H7 (cell line): ENCODE measurements around the gene GSE1. TPM values are rescaled to one million over a fixed set of nuclear protein-coding genes. Genes with fewer than 3 reads are reported as not detected.

Experiments used
- DNase-seq: peaks from one replicate; pipeline ENCODE4 v3.0.0; 2012
- H3K27me3 ChIP-seq: 2 replicates; pipeline ENCODE4 v1.6.0; 2011; ENCODE audit warnings: mild to moderate bottlenecking, low read length; ENCODE audit not compliant: control insufficient read depth, insufficient read depth
- H3K36me3 ChIP-seq: replicated peaks from 2 replicates; pipeline ENCODE4 v1.5.1; 2011; ENCODE audit warnings: low read length; ENCODE audit not compliant: control insufficient read depth, insufficient read depth
- H3K4me3 ChIP-seq: 2 replicates; pipeline ENCODE4 v1.5.1; 2011; ENCODE audit warnings: low read depth, mild to moderate bottlenecking, control low read depth, low read length, moderate library complexity; ENCODE audit not compliant: insufficient read depth
- total RNA-seq: library from RNA; depleted of rRNA; stranded (reverse); fragments of >200 nt; shearing (Covaris generic); gene quantifications from 2 replicates; pipeline ENCODE4 v1.2.3, GENCODE V29; 2014

GSE1 gene
- total RNA-seq, 1 experiment from 2014 or later: 52.5 TPM

DNA sequence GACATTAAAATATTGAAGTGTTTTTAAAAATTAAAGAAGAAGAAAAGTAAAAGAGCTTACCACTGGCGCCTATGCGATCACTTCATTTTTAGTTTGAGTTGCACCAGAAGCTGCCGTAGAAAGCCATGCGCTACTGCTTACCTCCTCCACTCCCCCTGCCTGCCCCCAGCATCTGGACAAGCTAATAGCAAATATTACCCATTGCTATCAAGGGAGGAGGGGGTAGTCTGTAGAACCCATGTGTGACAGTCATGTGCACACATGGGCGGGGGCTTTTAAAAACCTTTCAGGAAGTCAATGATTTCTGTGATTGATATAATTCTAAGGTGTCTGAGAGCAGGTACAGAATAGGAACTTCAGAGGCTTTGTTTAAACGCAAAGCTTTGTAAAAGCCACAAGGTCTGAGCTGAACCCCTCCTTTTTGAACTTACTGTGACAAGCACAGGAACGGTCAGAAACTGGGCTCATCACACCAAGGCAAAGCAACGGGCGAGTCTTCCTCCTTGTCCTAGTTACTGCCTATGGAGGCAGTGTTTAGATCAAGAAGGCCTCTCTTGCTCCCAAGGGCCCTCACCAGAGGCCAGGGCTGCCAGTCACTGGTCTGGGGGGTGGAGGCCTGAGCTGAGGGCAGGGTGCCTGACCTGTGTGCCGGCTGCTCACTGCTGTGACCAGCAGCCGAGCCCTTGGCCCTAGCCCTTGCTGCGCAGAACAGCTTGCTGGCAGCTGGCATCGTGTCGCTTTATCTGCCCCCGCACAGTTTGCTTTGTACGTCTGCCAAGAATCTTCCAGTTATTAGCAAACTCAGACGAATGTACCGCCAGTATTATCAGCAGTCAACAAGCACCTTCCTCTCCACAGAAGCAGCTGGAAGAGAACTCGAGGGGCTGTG is 60.7 kb downstream of the GSE1 start:
- Histone ChIP-seq H3K27me3 (no peaks in the 10 kb centered on the region), H3K36me3 (peaks cover 45% of the 10 kb centered on the region), H3K4me3 (no peak overlapping the region)
- peak; percentile 31 for DNase-seq

DNA sequence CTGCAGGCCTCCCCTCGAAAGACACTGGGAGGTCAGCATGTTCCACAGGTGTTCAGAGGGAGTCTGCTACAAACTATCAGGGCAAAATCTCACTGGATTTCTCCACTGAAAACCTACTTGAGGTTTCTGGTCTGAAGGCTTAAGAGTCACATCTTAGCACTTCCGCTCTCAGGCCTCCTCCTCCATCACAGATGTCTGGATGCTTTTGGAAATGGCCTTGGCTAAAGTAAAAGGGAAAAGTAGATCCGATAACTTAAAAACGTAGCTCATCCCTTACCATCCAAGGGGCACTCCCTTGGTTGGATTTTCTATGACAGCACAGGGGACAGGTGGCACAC is 61.3 kb downstream of the GSE1 start:
- H3K4me3 ChIP-seq: no peak overlapping the region
- peaks cover 44% of the 10 kb centered on the region for H3K36me3 ChIP-seq
- peak; percentile 8 for DNase-seq
- H3K27me3 ChIP-seq: no peaks in the 10 kb centered on the region

DNA sequence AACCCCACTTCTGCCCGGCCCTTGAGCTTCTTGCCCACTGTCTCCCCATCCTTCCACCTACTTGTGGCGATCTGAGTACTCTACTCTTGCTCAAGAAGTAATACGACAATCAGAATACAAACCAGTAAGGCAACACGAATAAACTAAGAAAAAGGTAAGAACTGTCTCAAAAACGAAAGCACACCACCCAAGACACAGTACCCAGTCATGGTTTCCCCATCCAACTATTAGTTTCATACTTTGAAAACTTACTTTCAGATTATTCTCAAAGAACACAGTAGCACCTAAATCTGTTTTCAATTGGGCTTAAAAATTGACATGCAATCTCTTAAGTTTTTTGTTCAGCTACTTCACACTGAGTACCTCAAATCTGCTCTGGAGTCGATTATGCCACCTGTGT is 61.7 kb downstream of the GSE1 start:
- peaks cover 42% of the 10 kb centered on the region for H3K36me3 ChIP-seq
- peak; percentile 9 for DNase-seq
- no peaks in the 10 kb centered on the region for H3K27me3 ChIP-seq
- H3K4me3 ChIP-seq: no peak overlapping the region

DNA sequence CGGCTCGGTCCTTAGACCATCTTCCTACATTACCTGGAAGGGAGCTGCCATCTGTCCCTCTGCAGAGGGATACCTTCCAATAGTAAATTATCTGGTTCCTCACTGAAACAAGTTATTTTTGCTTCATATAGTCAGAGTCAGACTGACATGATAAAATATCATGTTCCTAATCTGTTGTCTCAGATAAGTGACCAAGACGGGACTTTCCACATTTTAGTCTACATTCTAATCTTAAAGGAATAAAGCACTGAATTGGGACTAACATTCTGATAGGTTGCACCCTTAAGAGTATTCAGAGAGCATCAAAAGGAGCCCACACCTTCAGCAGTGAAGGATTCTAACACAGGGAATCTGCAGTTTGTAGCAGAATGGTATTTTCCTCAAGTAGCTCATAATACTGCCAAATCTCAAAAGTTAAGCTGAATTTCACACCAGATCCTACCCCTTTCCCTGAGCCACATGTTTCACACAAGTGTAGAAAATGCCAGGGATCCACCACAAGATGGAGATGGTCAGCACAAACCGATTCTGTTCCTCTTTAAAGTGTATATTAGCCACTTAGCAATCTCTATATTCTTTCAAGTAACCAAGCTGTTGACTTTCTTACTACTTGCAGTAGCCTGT is 62.2 kb downstream of the GSE1 start:
- H3K27me3 ChIP-seq: no peaks in the 10 kb centered on the region
- no peak overlapping the region for H3K4me3 ChIP-seq
- peak; percentile 71 for DNase-seq
- peaks cover 43% of the 10 kb centered on the region for H3K36me3 ChIP-seq

DNA sequence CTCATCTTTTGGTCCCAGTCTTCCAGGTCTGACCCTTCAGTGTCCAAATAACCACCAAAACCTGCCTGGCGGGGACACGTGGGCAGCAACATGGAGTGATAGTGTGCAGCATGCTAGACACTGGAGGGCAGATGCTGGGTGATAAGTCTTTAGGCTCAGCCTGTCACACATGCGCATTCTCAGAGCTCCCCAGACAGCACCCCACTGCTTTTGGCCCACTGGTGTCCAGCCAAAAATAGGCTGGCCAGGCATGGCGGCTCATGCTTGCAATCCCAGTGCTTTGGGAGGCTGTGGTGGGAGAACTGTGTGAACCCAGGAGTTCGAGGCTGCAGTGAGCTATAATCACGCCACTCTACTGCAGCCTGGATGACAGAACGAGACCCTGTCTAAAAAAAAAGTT is 63.3 kb downstream of the GSE1 start:
- H3K4me3 ChIP-seq: no peak overlapping the region
- H3K36me3 ChIP-seq: peaks cover 47% of the 10 kb centered on the region
- H3K27me3 ChIP-seq: no peaks in the 10 kb centered on the region
- DNase-seq: no peak

DNA sequence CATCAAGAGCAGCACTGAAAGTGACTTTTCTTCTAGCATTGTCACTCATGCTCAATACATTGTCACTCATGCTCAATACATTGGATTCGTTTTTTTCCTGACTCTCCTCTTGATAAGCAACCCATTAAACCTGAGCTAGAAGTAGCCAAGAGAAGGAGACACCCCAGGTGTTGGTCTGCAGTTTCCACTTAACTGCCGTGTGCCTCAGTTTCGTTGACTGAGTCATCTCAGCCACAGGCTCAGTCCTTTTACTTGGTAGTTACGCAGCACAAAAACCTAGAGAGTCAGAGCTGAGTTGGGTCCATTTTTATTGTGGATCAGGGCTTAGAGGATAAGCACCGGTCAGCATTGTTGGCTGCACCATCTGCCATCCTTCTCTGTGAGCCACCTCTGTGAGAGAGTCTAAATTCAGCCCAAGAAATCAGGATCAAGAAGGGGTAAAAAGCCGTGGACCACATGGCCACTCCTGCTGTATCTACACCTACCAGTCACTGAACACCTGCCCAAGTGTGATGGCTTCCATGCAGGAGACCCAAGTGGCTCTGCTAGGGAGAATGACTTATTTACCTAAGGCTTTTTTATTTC is 64.4 kb downstream of the GSE1 start:
- H3K4me3 ChIP-seq: no peak overlapping the region
- H3K27me3 ChIP-seq: no peaks in the 10 kb centered on the region
- DNase-seq: no peak
- peaks cover 39% of the 10 kb centered on the region for H3K36me3 ChIP-seq

DNA sequence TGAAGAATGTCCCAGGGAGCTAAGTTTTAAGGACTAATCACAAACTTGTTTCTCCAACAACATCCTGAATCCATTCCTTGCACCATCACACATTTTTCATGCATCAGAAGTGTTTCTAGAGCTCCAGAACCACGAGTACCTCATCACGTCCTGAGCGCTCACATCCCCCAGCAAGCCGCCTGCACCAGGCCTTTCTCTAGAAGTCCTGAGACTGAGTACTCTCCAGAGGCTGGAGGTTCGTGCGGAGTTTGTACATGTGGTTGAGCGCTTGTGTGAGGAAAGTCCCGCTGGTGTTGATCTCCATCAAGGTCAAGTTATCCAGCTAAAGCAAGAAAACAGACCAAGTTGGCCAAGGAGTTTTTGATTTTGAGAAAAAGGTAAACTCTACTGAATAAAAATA is 64.9 kb downstream of the GSE1 start:
- H3K4me3 ChIP-seq: no peak overlapping the region
- peaks cover 35% of the 10 kb centered on the region for H3K36me3 ChIP-seq
- no peak for DNase-seq
- H3K27me3 ChIP-seq: no peaks in the 10 kb centered on the region

DNA sequence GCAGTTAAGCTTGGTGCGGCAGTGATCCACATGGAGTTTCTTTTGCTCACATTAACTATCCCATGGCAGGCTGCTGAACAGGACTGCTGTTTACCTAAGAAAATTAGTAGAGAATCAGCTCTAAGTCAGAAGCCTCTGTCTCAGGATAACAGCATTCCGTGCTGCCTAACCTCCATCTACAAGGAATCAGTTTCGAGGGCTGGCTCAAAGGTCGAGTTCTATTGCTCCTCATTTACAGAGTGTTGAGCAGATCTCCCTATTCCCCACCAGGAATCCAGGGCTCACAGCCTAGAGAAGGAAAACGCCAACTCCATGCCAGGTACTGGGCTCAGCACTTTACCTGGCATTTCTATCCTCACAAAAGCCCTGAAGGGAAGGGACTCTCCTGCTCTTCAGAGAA is 65.7 kb downstream of the GSE1 start:
- no peaks in the 10 kb centered on the region for H3K27me3 ChIP-seq
- no peak overlapping the region for H3K4me3 ChIP-seq
- no peak for DNase-seq
- H3K36me3 ChIP-seq: peaks cover 30% of the 10 kb centered on the region

DNA sequence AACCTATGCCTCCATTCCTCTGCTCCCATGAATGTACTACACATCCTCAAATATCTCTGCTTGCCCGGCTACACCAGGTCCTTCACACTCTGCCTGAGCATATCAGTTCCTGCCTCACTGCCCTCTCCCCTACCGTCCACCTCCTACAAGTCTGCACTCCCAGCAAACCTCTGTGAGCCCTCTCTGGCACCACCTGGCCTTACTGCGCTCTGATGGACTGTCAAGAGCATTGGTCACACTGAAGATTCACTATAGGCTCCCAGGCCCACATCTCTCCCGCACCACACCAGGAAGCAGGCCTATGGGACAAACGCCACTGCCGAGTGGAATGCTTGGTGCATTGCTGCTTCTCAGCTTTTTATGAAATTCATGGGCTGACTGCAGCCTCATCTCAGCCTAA is 66.7 kb downstream of the GSE1 start:
- no peak for DNase-seq
- H3K36me3 ChIP-seq: peaks cover 24% of the 10 kb centered on the region

DNA sequence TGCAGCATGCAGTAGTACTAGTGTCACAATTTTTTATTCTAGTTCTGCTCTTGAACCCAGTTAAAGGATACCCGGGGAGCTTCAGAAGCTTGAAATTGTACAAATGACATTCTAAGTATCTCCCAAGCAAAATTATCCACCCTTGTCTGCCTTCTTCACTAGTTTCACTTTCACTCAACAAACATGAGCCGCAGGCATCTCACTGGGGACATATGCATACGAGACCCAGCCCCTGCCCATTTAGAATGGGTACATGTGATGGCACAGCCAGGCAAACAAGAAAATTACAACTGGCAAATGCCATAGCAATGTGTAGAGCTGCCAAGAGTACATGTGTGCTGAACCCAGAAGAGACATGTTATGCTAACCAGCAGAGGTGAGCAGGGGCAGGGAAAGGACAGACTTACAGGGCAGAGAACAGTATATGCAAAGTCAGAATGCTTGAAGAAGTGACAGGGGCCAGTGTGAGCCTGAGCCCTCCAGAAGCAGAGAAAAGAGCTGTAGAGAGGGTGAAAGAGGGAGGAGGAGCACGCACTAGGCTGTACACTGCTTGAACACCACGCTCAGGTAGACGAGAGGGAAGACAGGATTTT is 67.3 kb downstream of the GSE1 start:
- Histone ChIP-seq H3K36me3 (peaks cover 24% of the 10 kb centered on the region), H3K27me3 (no peaks in the 10 kb centered on the region), H3K4me3 (no peak overlapping the region)
- no peak for DNase-seq

More for the DNA sequence above, 66.7 kb downstream of the GSE1 start:
- no peak overlapping the region for H3K4me3 ChIP-seq
- no peaks in the 10 kb centered on the region for H3K27me3 ChIP-seq

DNA sequence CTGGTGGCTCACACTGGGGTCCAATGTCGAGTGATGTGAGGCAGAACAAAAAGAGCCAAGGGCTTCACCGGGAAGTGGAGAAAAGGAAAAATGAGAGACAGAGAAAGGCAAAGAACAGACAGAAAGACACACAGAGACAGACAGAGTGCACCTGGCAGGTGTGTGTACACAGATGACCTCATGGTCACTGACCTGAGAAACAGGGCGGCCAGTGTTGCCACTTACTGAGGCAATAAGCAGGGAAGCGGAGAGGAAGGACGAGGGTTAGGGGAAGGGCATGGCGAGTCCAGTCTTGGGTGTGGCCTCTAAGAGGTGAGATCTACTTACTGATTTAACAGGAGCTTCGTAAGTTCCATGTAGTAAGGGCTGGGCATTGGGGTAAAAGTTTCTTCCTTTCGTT is 68.1 kb downstream of the GSE1 start:
- Histone ChIP-seq H3K4me3 (no peak overlapping the region), H3K36me3 (peaks cover 25% of the 10 kb centered on the region), H3K27me3 (no peaks in the 10 kb centered on the region)
- DNase-seq: no peak

DNA sequence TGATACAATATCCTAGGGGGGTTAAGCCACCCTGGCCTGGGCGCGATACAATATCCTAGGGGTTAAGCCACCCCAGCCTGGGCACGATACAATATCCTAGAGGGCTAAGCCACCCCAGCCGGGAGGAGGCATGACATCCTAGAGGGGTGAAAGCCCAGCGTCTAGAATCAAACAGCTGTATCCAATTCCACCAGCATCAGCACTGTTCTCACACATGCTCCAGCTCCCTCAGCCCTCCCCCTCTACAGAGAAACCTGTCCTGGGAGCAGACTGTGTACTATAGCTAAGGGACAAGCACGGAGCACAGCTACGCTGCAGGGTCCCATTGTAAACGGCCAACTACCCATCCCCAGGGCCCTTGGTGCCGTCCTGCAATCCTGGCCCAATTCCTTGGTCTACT is 69.4 kb downstream of the GSE1 start:
- H3K27me3 ChIP-seq: no peaks in the 10 kb centered on the region
- H3K36me3 ChIP-seq: peaks cover 22% of the 10 kb centered on the region
- H3K4me3 ChIP-seq: no peak overlapping the region
- DNase-seq: no peak

DNA sequence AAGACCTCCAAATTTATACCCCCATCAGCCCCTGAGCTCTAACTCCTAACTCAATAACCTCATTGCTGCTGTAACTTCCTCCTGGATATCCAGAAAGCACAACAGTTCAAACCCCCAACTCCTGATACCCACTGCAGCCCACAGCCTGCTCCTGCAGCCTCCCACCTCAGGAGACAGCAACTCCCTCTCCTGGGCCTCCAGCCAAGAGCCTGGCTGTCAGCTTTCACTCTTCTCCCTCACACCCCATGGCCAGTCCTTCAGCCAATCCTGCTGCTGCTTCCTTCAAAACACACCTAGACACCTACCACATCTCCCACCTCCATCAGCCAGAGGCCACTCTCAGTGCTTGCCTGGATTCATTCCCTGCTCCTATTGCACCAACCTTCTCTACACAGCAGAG is 70.2 kb downstream of the GSE1 start:
- Histone ChIP-seq H3K27me3 (no peaks in the 10 kb centered on the region), H3K4me3 (no peak overlapping the region), H3K36me3 (peaks cover 17% of the 10 kb centered on the region)
- no peak for DNase-seq

DNA sequence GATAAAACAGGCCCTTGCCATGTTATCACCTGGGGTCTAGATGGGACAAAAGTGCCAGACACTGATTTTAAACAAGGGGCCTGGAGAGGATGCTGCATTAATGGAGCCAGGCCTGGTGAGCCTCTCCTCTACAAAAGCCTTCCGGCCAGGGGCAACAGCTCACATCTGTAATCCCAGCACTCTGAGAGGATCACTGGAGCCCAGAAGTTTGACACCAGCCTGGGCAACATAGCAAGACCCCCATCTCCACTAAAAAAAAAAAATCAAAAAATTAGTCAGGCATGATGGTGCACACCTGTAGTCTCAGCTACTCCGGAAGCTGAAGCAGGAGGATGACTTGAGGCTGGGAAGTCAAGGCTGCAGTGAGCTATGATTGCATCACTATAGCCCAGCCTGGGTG is 72.1 kb downstream of the GSE1 start:
- H3K27me3 ChIP-seq: no peaks in the 10 kb centered on the region; the same call in 1 of the 2 replicates
- no peak overlapping the region for H3K4me3 ChIP-seq
- H3K36me3 ChIP-seq: peaks cover 12% of the 10 kb centered on the region
- DNase-seq: no peak
